ENCODE measurements around the gene FAM20C.

DNA sequence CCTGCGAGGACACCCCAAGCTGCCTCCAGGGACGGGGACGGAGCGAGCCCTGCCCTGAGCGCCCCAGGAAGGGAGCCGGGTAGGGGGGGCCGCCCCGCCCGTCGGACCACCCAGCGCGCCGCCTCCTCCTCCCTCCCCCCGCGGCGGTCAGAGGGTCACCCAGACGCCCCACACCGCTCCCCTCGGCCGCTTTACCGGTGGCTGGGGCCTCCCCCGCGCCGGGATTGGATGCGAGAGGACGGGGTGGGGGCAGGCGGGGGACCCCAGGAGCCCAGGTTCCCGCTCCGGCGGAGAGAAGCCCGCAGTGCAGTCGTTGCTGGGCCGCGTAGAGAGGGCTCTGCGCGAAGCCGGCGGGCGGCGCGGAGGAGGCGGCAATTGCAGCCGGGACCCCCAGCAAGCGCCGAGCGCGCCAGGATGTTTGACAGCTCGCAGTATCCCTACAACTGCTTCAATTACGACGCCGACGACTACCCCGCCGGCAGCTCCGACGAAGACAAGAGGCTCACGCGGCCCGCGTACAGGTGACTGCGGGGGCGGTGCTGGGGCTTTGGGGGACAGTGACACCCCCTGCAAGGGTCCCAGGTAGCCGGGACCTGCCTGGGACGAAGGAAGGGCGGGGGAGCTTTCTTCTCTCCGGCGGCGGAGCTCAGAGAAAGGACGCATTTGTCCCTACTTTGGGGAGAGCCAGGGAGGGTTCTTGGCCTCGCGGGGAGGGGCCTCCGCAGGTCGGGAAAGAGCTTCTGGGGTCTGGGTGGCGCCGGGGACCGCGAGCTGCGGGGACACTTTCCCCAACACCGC lies 97.6 kb downstream of the FAM20C start, which contains the start of gene FOXL3:
- TF ChIP-seq, protein P1, sequence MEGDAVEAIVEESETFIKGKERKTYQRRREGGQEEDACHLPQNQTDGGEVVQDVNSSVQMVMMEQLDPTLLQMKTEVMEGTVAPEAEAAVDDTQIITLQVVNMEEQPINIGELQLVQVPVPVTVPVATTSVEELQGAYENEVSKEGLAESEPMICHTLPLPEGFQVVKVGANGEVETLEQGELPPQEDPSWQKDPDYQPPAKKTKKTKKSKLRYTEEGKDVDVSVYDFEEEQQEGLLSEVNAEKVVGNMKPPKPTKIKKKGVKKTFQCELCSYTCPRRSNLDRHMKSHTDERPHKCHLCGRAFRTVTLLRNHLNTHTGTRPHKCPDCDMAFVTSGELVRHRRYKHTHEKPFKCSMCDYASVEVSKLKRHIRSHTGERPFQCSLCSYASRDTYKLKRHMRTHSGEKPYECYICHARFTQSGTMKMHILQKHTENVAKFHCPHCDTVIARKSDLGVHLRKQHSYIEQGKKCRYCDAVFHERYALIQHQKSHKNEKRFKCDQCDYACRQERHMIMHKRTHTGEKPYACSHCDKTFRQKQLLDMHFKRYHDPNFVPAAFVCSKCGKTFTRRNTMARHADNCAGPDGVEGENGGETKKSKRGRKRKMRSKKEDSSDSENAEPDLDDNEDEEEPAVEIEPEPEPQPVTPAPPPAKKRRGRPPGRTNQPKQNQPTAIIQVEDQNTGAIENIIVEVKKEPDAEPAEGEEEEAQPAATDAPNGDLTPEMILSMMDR (conservative IDR thresholded peaks at IDR 0.05; ENCODE audit: low read length): no peak
- TF ChIP-seq EZH2phosphoT487 (IDR thresholded peaks at IDR 0.05; ENCODE audit: borderline replicate concordance, low read depth, low read length): no peak
